ENCODE measurements around the gene HRH3. TPM values are rescaled to one million over a fixed set of nuclear protein-coding genes. Genes with fewer than 3 reads are reported as not detected.

The HRH3 gene
- total and polyA plus RNA-seq, 7 experiments from 2014 or later = not detected

- H3K9me3 ChIP-seq (ENCODE audit: control insufficient read depth in 2 of 3, low read length in 3 of 3) = no peaks in the 10 kb centered on the region
- H3K4me3 ChIP-seq (ENCODE audit: low read length) = no peak overlapping the region
- Mint-ChIP-seq H3K4me1 (peaks cover 5 to 6% (median 6%) of the 10 kb centered on the region in 7 donors), H3K4me3 (no peak overlapping the region), H3K27me3 (peaks cover 0 to 5% (median 4%) of the 10 kb centered on the region in 5 donors), H3K9me3 (peaks cover 0 to 2% (median 0%) of the 10 kb centered on the region in 11 donors), H3K36me3 (no peaks in the 10 kb centered on the region), H3K27ac (no peak overlapping the region)
- ChIA-PET POLR2A (no interaction called here), CTCF (interaction anchor here (0.6 kb wide), 1 partner anchor 19 kb away, joined by 3 read pairs; no protein-coding TSS in a partner anchor)
- intact Hi-C loops (cut with micrococcal nuclease) = no loop called here
- DNase-seq = no peak
- no peak for ATAC-seq
- no peak overlapping the region for H3K27ac ChIP-seq (ENCODE audit: low read depth, low read length)
- no peaks in the 10 kb centered on the region for H3K27me3 ChIP-seq (ENCODE audit: control insufficient read depth in 2 of 2, insufficient read depth in 2 of 2, low read length in 2 of 2)
- peaks cover 5 to 9% of the 10 kb centered on the region in 2 donors for H3K4me1 ChIP-seq (ENCODE audit: control insufficient read depth in 2 of 2, insufficient read depth in 2 of 2, low read length in 2 of 2)
- no peaks in the 10 kb centered on the region for H3K36me3 ChIP-seq (ENCODE audit: control insufficient read depth in 2 of 3, insufficient read depth in 3 of 3, low read length in 3 of 3)
Observed at GRCh38 chr20:62232770-62233645, 12.9 kb upstream of the HRH3 start.

- Histone ChIP-seq H3K27me3 (ENCODE audit: control insufficient read depth in 2 of 2, insufficient read depth in 2 of 2, low read length in 2 of 2) (no peaks in the 10 kb centered on the region), H3K4me1 (ENCODE audit: control insufficient read depth in 2 of 2, insufficient read depth in 2 of 2, low read length in 2 of 2) (peaks cover 0 to 1% of the 10 kb centered on the region in 2 donors), H3K9me3 (ENCODE audit: control insufficient read depth in 2 of 3, low read length in 3 of 3) (no peaks in the 10 kb centered on the region), H3K4me3 (ENCODE audit: low read length) (no peak overlapping the region), H3K36me3 (ENCODE audit: control insufficient read depth in 2 of 3, insufficient read depth in 3 of 3, low read length in 3 of 3) (no peaks in the 10 kb centered on the region), H3K27ac (ENCODE audit: low read depth, low read length) (no peak overlapping the region)
- ATAC-seq (no peak), DNase-seq (no peak)
- Mint-ChIP-seq H3K27ac (no peak overlapping the region), H3K4me3 (no peak overlapping the region), H3K9me3 (peaks cover 0 to 2% (median 0%) of the 10 kb centered on the region in 11 donors), H3K27me3 (peaks cover 0 to 5% (median 4%) of the 10 kb centered on the region in 5 donors), H3K36me3 (no peaks in the 10 kb centered on the region), H3K4me1 (no peaks in the 10 kb centered on the region)
- intact Hi-C loops (cut with micrococcal nuclease) = no loop called here
- ChIA-PET CTCF (no interaction called here), POLR2A (no interaction called here)
Observed at GRCh38 chr20:62232194-62232593, 12.1 kb upstream of the HRH3 start.

GRCh38 chr20:62231292-62231691 is 11.2 kb upstream of the HRH3 start:
- Histone ChIP-seq H3K36me3 (ENCODE audit: control insufficient read depth in 2 of 3, insufficient read depth in 3 of 3, low read length in 3 of 3) (no peaks in the 10 kb centered on the region), H3K27ac (ENCODE audit: low read depth, low read length) (no peak overlapping the region), H3K9me3 (ENCODE audit: control insufficient read depth in 2 of 3, low read length in 3 of 3) (no peaks in the 10 kb centered on the region), H3K4me1 (ENCODE audit: control insufficient read depth in 2 of 2, insufficient read depth in 2 of 2, low read length in 2 of 2) (no peaks in the 10 kb centered on the region), H3K27me3 (ENCODE audit: control insufficient read depth in 2 of 2, insufficient read depth in 2 of 2, low read length in 2 of 2) (no peaks in the 10 kb centered on the region), H3K4me3 (ENCODE audit: low read length) (no peak overlapping the region)
- peaks cover 0 to 2% (median 0%) of the 10 kb centered on the region in 11 donors for H3K9me3 Mint-ChIP-seq
- ATAC-seq (no peak), DNase-seq (peak in 1 of 9 donors; percentile 3)
- ChIA-PET POLR2A (no interaction called here), CTCF (interaction anchor here (0.6 kb wide), 1 partner anchor 872 kb away, joined by 3 read pairs; no protein-coding TSS in a partner anchor)
- peaks cover 0 to 12% (median 4%) of the 10 kb centered on the region in 5 donors for H3K27me3 Mint-ChIP-seq
- H3K36me3 Mint-ChIP-seq = no peaks in the 10 kb centered on the region
- H3K4me3 Mint-ChIP-seq = no peak overlapping the region
- intact Hi-C loops (cut with micrococcal nuclease) = no loop called here
- no peak overlapping the region for H3K27ac Mint-ChIP-seq
- no peaks in the 10 kb centered on the region for H3K4me1 Mint-ChIP-seq

- CTCF ChIA-PET = no interaction called here
- Histone ChIP-seq H3K9me3 (ENCODE audit: control insufficient read depth in 2 of 3, low read length in 3 of 3) (no peaks in the 10 kb centered on the region), H3K36me3 (ENCODE audit: control insufficient read depth in 2 of 3, insufficient read depth in 3 of 3, low read length in 3 of 3) (no peaks in the 10 kb centered on the region), H3K4me1 (ENCODE audit: control insufficient read depth in 2 of 2, insufficient read depth in 2 of 2, low read length in 2 of 2) (no peaks in the 10 kb centered on the region), H3K27ac (ENCODE audit: low read depth, low read length) (no peak overlapping the region), H3K27me3 (ENCODE audit: control insufficient read depth in 2 of 2, insufficient read depth in 2 of 2, low read length in 2 of 2) (peaks cover 0 to 4% of the 10 kb centered on the region in 2 donors), H3K4me3 (ENCODE audit: low read length) (no peak overlapping the region)
- Mint-ChIP-seq H3K27me3 (peaks cover 0 to 18% (median 5%) of the 10 kb centered on the region in 5 donors), H3K4me1 (no peaks in the 10 kb centered on the region), H3K36me3 (no peaks in the 10 kb centered on the region), H3K4me3 (no peak overlapping the region), H3K27ac (no peak overlapping the region), H3K9me3 (peaks cover 0 to 2% (median 0%) of the 10 kb centered on the region in 11 donors)
- ATAC-seq (no peak), DNase-seq (peak in 1 of 9 donors; percentile 2)
- POLR2A ChIA-PET = no interaction called here
- intact Hi-C loops (cut with micrococcal nuclease) = no loop called here
Observed at GRCh38 chr20:62230696-62231095, 10.6 kb upstream of the HRH3 start.

- no peaks in the 10 kb centered on the region for H3K36me3 Mint-ChIP-seq
- no peak for ATAC-seq
- intact Hi-C loops (cut with micrococcal nuclease) = no loop called here
Observed at GRCh38 chr20:62230276-62230675, 10.2 kb upstream of the HRH3 start.

GRCh38 chr20:62229667-62230066 is 9.6 kb upstream of the HRH3 start:
- Histone ChIP-seq H3K4me1 (ENCODE audit: control insufficient read depth in 2 of 2, insufficient read depth in 2 of 2, low read length in 2 of 2) (no peaks in the 10 kb centered on the region), H3K36me3 (ENCODE audit: control insufficient read depth in 2 of 3, insufficient read depth in 3 of 3, low read length in 3 of 3) (no peaks in the 10 kb centered on the region), H3K4me3 (ENCODE audit: low read length) (no peak overlapping the region), H3K27ac (ENCODE audit: low read depth, low read length) (no peak overlapping the region), H3K27me3 (ENCODE audit: control insufficient read depth in 2 of 2, insufficient read depth in 2 of 2, low read length in 2 of 2) (peaks cover 0 to 4% of the 10 kb centered on the region in 2 donors), H3K9me3 (ENCODE audit: control insufficient read depth in 2 of 3, low read length in 3 of 3) (no peaks in the 10 kb centered on the region)
- intact Hi-C loops (cut with micrococcal nuclease) = no loop called here
- Mint-ChIP-seq H3K4me1 (no peaks in the 10 kb centered on the region), H3K4me3 (no peak overlapping the region), H3K27me3 (peaks cover 3 to 26% (median 14%) of the 10 kb centered on the region in 5 donors), H3K9me3 (peaks cover 0 to 2% (median 0%) of the 10 kb centered on the region in 11 donors), H3K36me3 (no peaks in the 10 kb centered on the region), H3K27ac (no peak overlapping the region)
- no peak for ATAC-seq
- no peak for DNase-seq
- CTCF ChIA-PET = no interaction called here
- POLR2A ChIA-PET = no interaction called here

More at GRCh38 chr20:62230276-62230675, 10.2 kb upstream of the HRH3 start:
- H3K27ac Mint-ChIP-seq = no peak overlapping the region
- H3K9me3 ChIP-seq (ENCODE audit: control insufficient read depth in 2 of 3, low read length in 3 of 3) = no peaks in the 10 kb centered on the region
- ChIA-PET CTCF (no interaction called here), POLR2A (no interaction called here)
- H3K27ac ChIP-seq (ENCODE audit: low read depth, low read length) = no peak overlapping the region
- H3K9me3 Mint-ChIP-seq = peaks cover 0 to 2% (median 0%) of the 10 kb centered on the region in 11 donors
- H3K4me1 ChIP-seq (ENCODE audit: control insufficient read depth in 2 of 2, insufficient read depth in 2 of 2, low read length in 2 of 2) = no peaks in the 10 kb centered on the region
- H3K36me3 ChIP-seq (ENCODE audit: control insufficient read depth in 2 of 3, insufficient read depth in 3 of 3, low read length in 3 of 3) = no peaks in the 10 kb centered on the region
- H3K4me3 Mint-ChIP-seq = no peak overlapping the region
- peaks cover 0 to 20% (median 8%) of the 10 kb centered on the region in 5 donors for H3K27me3 Mint-ChIP-seq
- no peak for DNase-seq
- no peak overlapping the region for H3K4me3 ChIP-seq (ENCODE audit: low read length)
- peaks cover 0 to 4% of the 10 kb centered on the region in 2 donors for H3K27me3 ChIP-seq (ENCODE audit: control insufficient read depth in 2 of 2, insufficient read depth in 2 of 2, low read length in 2 of 2)
- H3K4me1 Mint-ChIP-seq = no peaks in the 10 kb centered on the region

Measured in naive thymus-derived CD4-positive, alpha-beta T cell (primary cell).